ENCODE data around the gene STRN3. TPM values are rescaled to one million over a fixed set of nuclear protein-coding genes. Genes with fewer than 3 reads are reported as not detected.

Gene STRN3
- total and polyA plus RNA-seq, 10 of the 15 experiments (the other 5 are each of a cell fraction or from before 2014, with no cell fraction given): 7.8 to 27.9 (median 14.1) TPM

DNA sequence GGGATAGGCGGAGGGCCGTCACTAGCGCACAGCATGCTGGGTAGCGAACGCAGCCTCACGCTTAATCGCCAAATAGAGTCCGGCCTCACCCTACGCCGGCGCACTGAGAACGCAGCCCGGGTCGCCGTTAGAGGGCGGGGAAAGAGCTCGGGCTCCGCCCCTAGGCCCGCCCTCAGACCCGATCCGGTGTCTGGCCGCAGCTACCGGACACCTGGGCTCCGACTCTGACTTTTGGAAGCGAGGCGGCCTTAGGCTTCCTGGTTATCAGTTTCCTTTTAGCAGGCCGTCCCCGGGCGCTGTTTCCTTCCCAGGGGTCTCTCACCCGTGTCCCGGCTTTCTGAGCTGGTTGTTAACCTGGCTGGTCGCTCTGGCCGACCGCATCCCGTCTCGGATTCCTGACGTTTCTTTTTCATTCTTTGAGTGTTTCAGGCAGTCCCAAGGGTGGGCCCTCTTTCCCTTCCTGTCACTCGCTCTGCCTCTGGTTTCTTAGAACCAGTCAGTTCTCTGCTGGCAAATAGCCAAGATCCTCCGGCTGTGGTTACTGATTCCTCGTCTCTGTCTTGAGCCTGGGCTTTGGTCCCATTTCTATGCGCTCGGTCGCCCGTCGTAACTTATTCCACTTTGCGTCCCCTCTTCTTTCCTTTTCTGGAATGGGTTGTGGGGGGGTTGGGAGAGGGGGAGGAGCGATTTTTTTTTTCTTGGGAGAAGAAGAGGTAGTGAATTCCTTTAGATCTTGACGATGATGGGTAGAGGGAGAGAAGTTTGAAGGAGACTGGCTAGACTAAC lies 464 bp upstream of the STRN3 start (continued):
- TF ChIP-seq POU2F2 (IDR thresholded peaks at IDR 0.05; ENCODE audit: borderline replicate concordance, low read depth, low read length) (no peak), CUX1 (IDR thresholded peaks at IDR 0.05; ENCODE audit: insufficient replicate concordance, low read depth, low read length) (no peak), CREB1 (IDR thresholded peaks at IDR 0.05; ENCODE audit: low read depth) (peak; percentile 33; the same call in 1 of the 2 replicates), BMI1 (IDR thresholded peaks at IDR 0.05; ENCODE audit: borderline replicate concordance) (no peak), NFYB (IDR thresholded peaks at IDR 0.05; ENCODE audit: insufficient read depth, low read depth, low read length) (peak; percentile 36; the same call in 1 of the 2 replicates), HDGF (IDR thresholded peaks at IDR 0.05) (peak; percentile 53; the same call in 1 of the 2 replicates), RUNX3 (IDR thresholded peaks at IDR 0.05; ENCODE audit: low read length) (peak; percentile 73), IKZF2 (IDR thresholded peaks at IDR 0.05) (peak; percentile 80 to 81; a peak in 3 of 4 replicates), KLF5 (IDR thresholded peaks at IDR 0.05; ENCODE audit: partially characterized antibody) (peak; percentile 21), ATF3 (IDR thresholded peaks at IDR 0.05; ENCODE audit: borderline replicate concordance, extremely low read depth, low read depth, low read length) (no peak), MYC (IDR thresholded peaks at IDR 0.05; ENCODE audit: insufficient read depth, insufficient read length, insufficient replicate concordance, low read length, severe bottlenecking) (no peak), RELA (IDR thresholded peaks at IDR 0.05; ENCODE audit: borderline replicate concordance, partially characterized antibody) (no peak), NBN (IDR thresholded peaks at IDR 0.05) (peak; percentile 79), SREBF2 (IDR thresholded peaks at IDR 0.05; ENCODE audit: low read length) (no peak), SKIL (IDR thresholded peaks at IDR 0.05; ENCODE audit: low read depth, poor library complexity, severe bottlenecking) (peak; percentile 54), JUND (IDR thresholded peaks at IDR 0.05; ENCODE audit: low read depth, low read length) (no peak), SREBF1 (IDR thresholded peaks at IDR 0.05; ENCODE audit: low read length) (no peak), ZNF592 (IDR thresholded peaks at IDR 0.05) (no peak)
